ENCODE data around the gene CELF4.
A peak's percentile ranks its signal among the peaks of the same experiment; 100 is the strongest.

The CELF4 gene

DNA sequence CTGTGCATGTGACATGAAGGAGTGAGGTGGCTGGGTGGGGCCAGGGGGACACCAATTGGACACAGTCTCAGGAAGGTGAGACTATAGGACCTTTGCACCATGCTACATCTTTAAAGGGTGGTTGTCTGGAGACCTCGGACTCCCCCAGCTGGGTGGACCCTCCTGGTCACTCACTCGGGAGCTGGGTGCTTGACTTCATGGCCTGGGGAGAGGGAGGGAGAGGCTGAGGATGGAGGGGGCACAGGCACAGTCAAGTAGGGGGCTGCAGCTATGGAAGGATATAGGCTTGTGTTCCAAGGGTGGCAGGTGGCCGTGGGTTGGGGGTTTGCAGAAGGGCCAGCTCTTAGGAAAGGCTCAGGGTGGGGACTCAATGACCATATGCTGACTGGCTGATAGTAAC lies 7.1 kb upstream of the CELF4 start:
- no peak for DNase-seq (ENCODE audit: low spot score)

DNA sequence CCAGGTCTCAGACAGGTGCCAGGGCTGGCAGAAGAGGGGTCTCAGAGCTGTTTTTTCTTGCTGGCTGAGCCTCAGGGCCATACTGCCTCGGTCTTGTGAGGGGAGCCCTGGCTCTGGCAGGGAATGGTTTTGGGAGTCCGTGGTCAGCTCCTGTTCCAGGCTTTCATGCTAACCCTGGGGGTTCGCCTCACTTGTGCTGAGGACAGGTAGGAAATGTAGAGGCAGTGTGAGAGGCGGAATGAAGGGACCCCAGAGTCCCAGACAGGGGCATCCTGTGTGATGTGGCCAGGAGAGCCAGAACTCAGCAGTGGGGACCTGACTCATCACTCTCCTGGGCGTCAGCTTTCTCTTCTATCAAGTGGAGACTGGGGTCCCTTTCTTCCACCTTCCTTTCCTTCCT lies 5.7 kb upstream of the CELF4 start:
- DNase-seq (ENCODE audit: low spot score) = no peak

DNA sequence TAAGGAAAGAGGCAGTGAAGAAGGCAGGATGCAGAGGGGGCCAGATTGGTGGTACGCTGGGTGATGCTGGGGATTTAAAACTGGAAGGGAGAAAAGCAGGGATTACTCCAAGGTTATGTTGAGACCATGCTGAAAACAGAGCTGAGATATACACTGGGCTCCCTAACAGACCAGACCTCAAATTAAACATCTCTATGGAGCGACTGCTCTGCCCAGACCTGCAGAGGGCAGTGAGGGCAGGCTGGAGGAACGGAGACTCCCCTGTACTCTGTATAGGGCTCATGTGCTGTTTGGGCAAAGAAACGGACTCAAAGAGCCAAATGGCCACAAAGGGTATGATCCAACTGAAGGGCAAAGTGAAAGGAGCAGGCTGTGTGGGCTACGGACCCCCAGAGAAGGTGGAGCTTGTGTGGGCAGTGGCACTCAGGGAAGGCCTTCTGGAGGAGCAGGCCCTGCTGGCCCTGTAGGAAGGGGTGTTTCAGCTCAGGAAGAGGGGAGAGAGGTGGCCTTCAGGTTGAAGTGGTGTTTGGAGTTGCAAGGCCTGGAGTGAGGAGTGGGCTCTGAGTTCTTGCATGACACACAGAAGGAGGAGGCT lies 4.8 kb upstream of the CELF4 start:
- no peak for DNase-seq (ENCODE audit: low spot score)

DNA sequence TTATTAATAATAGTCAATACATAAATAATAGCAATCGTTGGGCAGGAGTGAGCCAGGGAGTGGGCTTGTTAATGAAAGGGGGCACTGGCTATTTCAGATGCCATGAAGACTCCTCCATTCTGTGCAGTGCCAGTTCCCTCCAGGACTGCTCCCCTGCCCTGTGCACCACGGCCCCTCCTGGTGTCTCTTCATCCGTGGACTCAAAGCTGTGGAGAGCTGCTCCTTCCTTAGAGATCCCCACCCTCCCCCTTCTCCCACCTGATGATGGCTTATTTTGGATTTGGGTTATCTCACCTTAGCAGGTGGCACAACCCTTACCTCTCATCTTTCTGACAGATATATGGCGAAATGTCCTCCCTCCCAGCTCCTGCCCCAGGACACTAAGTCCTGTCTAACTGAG lies 3.1 kb upstream of the CELF4 start:
- no peak for DNase-seq (ENCODE audit: low spot score)

DNA sequence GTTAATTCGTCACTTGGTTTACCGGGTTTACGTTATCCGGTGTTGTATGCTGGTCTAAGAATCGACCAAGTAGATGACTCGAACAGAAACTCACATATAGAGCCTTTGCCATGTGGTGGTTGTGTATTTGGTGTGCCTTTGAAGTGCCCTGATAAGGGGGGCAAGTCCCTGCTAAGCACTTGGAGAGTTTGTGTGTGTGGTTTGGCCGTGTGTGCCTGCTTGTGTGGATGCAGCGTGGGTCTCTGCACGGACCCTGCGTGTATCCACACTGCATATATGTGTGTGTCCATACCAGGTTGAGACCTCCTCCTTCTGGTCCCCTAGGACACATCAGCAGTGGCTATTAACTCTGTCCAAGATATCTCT lies 2.4 kb upstream of the CELF4 start:
- no peak for DNase-seq (ENCODE audit: low spot score)

DNA sequence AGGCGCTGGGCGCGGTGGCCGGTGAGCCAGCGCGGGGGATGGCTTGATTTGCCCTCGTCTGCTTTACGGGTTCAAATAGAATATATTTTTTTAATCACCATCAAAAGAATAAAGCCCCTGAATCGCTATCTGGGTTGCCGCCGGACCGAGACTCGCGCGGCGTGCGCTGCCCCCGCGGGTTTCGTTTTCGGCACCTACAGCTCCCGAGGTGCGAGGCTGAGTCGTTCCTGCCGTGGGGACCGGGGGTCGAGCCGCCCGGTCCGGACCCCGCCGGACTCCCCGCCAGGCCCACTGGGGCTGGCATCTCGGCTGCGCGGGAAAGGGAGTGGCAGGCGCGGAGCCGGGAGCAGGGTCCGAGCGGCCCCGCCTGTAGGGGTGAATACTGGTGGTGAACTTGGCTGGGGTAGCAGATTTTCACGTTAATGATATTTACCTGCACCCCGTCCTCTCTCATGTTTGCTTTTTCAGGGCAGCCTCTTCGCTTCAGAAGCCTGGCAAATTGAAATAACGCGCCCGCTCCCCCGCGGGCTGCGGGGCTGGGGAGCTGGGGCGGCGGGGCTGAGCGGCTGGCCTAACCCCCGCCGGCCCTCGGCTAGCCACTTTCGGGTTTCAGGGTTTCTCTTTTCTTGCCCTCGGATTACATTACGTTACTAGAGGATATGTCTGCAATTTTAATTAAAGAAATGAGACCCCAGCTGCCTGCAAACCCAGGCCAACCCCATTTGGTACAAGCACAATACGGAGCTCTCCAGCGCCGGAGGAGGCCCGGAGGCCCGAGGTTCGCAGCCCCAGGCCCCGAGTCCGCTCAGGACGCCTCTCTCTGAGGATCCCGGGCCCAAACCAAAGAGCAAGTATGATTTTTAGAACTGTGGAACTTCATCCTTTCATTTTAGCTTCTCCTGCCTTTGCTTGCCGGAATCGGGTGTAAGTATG lies 1.7 kb upstream of the CELF4 start:
- no peak for DNase-seq (ENCODE audit: low spot score)

DNA sequence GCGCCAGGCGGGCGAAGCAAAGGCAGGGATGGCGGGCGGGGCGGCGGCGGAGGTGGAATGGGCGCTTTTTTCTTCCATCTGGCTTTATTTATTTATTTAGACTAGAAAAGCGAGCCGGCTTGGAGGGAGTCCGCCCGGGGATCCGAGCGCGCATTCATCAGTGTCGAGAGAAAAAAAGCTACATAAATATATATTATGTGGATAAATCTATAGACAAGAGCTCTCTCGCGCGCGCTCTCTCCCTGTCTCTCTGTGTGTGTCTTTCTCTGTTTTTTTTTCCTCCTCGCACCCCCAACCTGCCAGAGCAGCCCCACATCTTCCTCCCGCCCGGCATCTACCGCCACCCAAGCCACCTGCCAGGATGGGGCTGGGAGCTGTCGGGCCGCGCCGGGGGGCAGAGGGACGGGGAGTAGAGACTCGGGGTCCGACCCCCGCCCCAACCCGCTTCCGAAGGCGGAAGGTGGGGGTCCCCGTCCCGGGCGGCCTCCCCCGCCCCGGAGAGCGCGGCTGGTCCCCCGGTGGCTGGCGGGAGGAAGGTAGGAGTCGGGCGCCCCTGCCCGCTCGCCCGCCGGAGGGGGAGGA lies 972 bp upstream of the CELF4 start:
- no peak for DNase-seq (ENCODE audit: low spot score)

DNA sequence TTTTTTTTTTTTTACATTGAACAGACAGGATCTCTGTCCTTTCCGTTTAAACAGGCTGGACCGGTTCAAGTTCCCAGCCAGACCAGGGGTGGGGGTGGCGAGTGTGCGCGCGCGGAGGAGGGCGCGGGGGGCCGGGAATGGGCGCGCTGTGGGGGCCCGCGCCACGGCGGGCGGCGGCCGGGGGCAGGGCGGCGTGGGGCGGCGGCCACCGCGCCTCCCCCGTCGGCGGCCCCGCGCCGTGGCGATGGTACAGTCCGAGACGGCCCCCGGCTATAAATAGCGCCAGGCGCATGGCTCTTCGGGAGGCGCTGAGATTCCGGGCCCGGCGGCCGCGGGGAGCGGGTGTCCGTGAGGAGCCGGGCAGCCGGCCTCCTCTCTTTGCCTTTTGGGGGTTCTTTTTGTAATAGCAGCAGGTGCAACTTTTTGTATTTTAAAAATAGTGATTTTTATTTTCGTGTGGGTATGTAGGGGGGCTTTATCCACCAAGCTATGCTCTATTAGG lies 430 bp upstream of the CELF4 start:
- DNase-seq (ENCODE audit: low spot score) = no peak

DNA sequence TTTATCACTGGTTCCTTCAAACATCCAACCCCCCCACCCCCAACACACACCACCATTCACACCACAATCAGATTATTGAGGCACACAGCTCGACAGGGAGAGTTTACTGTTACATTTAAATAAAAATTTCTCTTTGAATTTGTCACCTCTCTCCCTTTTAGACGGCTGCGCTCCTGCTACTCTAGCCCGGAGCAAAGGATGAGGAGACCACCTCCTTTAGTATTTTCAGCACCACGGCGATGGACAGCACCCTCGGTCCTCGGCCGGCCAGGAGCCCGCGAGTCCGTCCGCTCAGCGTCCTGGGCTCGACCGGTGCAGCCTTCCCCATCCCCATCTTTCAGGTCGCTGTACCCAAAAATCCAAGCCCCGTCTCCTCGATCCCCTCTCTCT lies 892 bp downstream of the CELF4 start:
- DNase-seq (ENCODE audit: low spot score) = peak; percentile 41

DNA sequence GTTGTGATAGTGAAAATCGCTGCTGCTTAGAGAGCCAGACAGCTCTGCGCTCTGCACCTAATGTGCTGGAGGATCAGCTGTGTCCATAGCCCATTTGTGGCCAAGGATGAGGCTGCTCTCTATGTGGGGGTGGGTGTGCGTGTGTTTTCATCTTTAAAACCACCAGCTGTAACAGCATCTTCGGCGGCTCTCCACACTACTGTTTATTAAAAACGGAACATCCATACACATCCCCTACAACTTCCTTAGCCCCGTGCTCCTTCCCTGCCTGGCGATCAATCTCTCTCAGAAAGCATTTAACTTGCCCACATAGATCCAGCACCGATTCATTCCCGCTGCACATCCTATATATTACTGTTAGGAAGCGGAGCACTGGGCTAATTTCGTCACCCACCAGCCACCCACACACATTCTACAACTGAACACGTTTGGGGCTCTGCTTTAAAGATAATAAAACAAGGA lies 1.6 kb downstream of the CELF4 start:
- no peak for DNase-seq (ENCODE audit: low spot score)

DNA sequence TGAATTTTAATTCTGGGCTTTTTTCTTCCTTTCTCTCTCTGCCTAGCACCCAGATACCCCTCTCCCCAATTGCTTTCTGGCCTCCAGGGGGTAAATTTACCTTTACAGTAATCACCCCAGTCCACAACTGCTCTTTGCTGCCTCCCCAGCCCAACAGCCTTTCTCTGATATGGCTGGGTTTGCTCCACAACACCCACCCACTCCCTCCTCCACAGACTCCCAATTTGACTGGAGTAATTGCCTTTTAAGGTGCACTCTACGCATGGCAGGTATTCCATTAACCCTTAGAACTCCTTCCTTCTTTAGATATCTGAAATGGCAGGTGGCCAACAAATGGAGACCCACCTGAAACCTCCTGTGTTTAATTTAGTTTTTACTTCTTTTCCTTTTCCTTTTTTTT lies 3.6 kb downstream of the CELF4 start:
- no peak for DNase-seq (ENCODE audit: low spot score)

DNA sequence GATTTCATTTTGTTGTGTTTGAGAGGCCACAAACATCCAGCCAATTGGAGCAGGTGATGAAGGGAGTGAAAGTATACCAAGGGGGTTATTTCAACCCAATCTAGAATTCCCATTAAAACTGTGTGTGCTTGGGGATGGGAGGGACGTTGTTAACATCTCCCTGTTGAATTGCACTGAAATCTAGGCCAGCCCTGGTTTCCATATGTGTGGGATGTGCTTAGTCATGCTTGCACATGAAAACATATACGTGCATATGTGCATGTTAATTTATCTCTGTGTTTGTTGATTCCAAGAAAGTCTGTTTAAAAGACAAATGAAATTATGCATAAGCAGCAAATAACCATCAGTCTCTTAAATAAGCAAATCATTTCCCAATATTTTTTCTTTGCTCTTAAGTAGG lies 5.6 kb downstream of the CELF4 start:
- DNase-seq (ENCODE audit: low spot score) = no peak

DNA sequence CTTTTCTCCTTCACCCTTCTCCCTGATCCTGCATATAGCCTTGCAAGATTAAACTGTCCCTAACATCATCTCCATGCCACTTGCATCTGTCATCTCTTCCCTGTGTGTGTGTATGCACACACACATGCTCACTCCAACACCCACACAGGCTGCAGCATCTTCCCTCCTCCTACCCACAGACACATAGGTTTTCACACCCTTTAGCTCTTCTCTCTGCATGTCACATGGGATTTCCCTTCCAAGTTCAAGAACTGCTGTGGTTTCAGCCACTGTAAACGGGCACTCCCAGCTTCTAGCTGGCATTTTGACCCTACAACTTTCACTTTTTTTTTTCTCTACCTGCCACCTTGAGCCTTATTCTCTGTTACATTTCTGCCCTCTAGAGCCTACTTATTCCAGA lies 6.4 kb downstream of the CELF4 start:
- no peak for DNase-seq (ENCODE audit: low spot score)

DNA sequence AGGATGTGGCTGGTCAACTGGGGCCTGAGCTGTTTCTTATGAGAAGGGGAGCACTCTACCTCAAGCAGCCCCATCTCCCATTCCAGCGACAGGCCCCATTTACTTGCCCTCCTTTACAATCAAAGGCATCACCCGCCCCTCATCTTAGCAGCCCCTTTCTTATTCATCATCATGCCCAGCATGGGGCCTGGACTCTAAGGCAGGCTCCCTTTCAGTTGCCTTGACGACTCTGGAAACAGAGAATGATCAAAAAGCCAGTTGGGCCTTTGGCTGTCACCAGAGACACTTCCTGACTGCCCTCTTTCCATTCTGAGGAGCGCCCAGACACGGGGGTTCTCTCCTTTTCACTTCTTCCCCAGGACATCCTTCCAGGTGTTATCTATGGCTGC lies 11.2 kb downstream of the CELF4 start:
- no peak for DNase-seq (ENCODE audit: low spot score)

DNA sequence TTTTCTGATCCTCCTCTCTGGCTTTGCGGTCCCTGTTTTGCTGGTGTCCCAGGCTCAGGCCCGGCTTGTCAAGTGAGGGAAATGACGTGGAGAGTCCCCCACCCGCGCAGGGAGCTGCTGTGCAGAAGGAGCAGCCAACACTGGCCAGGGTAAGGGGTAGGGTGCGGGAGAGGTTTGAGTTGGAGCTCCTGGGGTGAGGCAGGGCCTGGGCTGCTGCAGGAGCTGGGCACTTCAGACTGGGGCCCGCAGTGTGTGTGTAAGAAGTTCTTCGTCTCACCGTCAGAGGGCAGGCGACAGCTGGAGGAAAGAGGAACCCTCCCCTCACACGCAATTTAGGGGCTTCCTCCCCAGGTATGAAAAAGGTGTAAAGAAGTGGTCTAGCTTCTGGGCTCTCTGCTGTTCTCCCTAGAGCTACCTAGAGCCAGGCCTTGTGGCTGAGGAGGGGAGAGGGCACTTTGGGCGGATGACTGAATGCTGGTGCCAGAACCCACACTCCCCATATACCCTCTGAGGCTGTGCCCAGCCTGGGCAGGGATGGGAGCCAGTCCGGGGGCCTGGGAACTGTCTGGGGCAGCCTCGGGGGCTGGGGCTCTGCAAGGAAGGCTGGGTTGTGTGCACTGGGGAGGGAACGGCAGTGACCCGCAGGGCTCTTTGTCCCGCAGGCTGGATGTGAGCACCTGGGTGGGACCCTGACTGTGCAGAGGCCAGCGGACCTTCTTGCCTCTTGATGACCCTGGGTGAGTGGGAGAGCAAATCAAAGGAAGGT lies 11.8 kb downstream of the CELF4 start:
- no peak for DNase-seq (ENCODE audit: low spot score)

DNA sequence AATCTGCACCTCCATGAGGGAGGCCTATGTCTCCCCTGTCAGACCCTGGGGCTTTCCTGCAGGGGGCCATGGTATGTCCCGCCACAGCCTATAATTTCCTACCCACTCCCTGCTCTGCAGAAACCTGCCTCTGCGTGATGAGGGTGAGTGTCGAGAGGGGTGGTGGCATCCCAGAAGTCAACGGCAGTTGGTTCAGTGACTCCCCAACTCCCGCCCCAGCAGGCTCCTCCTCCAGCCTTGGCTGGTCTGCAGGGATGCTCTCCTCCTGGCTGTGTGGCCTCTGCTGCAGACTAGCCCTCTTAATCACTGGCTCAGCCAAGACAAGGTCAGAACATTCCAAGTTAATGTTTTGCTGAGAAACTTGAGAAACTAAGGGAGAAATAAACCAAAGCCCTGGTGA lies 13.3 kb downstream of the CELF4 start:
- DNase-seq (ENCODE audit: low spot score) = no peak

DNA sequence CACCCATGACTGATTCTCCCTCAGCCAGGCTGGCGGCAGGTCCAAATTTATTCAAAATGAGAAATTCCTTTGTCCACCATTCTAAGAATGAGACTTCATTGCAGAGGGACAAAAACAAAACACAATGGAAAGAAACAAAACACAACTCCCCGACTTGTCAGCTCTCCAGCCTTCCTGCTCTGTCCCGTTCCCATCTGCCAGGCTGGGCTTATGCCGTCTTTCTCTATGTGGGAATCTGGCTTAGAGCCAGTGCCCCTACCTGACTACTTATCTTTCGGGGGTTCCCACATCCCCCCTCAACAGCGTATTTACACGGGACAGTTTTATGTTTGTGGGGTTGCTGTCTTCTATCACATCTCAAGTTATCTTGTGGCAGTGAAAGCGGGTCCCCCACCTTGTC lies 13.8 kb downstream of the CELF4 start:
- DNase-seq (ENCODE audit: low spot score) = no peak

DNA sequence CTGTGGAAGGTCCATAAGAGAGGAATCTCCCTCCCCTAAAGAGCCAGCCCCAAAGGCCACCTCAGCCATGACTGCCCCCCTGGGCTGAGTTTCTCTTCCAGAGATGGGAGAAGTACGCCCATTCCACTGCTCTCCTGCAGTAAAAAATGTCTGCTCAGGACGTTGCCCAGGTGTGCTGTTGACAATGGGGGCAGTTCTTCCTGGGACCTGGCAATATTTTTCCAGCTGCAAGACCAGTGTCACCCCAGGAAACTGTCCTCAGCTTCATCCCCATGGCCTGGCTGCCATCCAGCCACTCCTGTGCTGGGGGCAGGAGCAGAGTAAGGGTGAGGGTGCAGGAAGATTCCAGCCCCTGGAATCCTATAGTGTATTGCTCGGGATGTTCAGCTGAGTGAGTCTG lies 14.3 kb downstream of the CELF4 start:
- no peak for DNase-seq (ENCODE audit: low spot score)

DNA sequence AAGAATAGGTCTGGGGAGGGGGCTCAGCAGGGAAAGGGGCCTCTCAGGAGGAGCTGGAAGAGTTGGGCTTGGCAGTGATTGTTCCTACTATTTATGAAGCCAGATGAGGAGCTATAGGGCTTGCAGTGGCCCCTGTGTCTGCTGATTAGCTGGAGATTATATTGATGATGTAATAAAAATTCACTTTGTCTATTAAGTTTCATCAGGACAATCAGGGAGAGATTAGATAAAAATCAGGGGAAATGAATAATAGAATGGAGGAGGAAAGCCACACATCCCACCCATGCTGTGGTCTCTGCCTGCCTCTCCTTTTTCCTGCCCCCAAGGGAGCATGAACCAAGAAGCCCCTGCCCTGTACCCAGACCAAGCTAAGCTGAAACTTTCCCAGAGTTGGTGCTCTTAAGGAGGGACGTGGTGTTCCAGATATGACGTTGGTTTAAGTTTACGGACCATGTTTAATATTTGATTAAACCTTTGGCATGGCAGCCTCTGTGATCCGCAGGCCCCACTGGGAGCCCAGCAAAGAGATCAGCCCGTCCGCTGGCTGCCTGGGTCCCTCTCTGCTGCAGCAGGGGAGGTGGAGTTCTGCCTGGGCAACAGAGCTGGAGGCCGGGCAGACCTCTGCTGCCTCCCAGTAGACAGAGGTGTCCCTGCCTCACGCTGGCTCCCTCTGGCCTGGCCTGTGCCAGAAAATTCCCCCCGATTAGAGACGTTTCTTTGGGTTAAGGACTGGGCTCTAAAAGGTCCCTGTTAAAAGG lies 15.3 kb downstream of the CELF4 start:
- no peak for DNase-seq (ENCODE audit: low spot score)

DNA sequence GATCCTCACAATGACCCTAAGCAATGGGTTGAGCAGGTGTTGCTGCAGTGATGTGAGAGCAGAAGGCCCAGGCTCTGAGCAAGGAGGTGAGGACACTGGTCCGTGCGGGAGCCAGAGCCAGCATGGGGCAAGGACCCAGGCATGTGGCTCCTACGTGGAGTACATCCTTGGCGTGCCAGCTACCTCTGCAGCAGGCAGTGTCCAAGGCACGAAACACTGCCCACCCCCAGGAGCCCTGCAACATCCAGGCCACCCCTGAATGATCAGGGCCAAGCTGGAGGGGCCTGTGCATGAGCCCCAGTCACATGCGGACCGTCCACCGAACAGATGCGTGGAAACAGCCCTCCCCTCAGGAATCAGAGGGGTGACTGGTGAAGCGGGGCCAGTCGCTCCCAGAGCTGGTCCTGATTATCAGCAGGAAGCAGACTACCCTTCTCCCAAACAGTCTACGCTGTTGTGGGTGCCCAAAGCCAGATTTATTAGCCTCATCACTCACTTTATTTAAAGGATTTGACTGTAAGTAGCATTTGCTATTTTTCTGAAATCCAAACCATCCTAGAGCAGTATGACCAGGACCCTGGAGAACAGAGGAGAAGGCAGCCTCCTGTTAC lies 16.8 kb downstream of the CELF4 start:
- no peak for DNase-seq (ENCODE audit: low spot score)

DNA sequence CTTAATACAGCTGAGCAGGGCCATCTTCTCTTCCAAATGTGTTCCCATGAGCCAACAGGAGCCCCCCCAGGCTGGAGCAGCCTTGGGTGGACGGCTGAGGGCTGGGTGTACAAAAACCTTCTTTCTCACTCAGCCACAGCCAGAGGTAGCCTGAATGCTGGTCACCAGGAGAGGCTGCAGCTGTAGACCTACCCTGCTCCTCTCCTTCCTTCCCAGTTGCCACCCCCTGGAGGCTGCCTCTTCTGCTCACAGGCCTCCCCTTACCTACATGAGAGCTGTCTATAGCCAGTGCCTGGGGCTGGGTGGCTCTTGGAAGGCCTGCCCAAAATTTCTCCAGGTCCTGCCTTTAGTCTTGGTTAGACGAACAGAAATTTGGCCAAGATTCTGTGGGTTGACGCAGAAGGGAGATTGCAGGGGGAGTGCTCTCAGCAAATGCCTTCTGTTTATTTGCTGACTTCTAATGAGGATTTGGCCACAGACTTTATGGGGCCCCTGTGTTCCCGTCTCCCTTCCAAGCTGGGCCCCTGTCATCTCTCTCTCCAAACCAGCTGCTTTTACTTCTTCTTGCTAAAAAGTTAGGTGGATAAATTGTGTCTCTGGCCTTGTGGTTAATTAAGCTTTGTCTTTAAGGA lies 18.3 kb downstream of the CELF4 start:
- DNase-seq (ENCODE audit: low spot score) = no peak

Data from HuH-7 (cell line).